Stimulated activated naive CD4-positive, alpha-beta T cell treated with Interleukin-2 at 50 U/mL for 16 hours (primary cell): ENCODE data around the gene ERICH6B.
"Not testable (repeated sequence)": the region's sequence is repeated elsewhere in the genome, so short reads cannot be mapped to it uniquely, and the experiment has no call there.

Experiments used
- DNase-seq: peaks from one replicate; lab custom pipeline; 2025; lab: John Stamatoyannopoulos, UW

The ERICH6B gene

DNA sequence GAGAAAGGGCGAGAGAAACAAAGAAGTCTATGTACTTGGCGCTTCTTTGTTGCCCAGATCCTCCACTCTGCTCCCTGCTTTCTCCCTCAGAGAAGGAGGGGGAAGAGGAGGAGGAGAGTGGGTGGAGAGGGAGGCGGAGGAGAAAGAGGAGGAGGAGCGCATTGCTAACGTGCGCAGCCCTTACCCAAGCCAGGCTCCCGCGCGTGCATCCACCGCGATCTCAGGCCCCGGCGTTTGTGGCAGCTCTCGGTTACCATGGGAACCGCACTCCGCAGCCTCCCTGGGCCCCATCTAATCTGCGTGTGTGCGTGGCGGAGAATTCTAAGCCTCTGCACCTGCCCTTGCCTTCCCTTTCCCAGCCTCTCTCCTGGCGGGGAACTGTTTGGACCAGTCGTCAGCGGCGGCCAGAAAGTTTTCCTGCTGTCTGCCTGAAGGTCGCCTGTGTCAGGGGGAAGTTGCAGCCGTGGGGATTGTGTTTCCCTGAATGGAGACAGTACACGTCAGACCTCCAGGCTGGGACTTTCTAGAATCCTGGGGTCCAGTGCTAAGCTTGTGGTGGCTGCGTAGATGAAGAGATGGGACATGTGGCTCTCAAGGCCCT is at the start of gene ERICH6B:
TSS of gene ERICH6B (minus strand) at position 239 of the 601 bp plus-strand sequence. CDS start 18,734 bp downstream, outside the sequence.
- no peak for DNase-seq

DNA sequence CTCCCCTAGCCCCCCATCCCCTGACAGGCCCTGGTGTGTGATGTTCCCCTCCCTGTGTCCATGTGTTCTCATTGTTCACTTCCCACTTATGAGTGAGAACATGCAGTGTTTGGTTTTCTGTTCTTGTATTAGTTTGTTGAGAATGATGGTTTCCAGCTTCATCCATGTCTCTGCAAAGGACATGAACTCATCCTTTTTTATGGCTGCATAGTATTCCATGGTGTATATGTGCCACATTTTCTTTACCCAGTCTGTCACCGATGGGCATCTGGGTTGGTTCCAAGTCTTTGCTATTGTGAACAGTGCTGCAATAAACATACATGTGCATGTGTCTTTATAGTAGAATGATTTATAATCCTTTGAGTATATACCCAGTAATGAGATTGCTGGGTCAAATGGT is 47.4 kb upstream of the ERICH6B start:
- DNase-seq, result not testable (repeated sequence)

DNA sequence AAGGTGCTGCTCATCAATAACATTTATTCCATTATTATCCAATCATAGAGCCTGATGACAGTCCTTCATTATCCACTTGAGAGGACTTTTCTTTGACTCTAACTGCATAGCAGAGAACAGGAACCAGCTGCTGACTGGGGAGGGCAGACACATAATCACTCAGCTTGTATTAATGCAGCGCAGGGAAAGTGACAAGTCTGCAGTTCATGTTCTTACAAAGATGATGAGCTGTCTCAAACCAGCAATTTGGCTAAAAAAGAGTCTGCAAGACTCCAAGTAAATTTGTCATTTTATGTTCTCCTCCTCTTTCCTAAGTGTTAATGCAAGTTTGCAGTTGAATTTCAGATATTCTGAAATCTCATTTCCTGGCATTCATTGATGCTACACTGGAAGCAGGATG is 46.6 kb upstream of the ERICH6B start:
- DNase-seq, result no peak

DNA sequence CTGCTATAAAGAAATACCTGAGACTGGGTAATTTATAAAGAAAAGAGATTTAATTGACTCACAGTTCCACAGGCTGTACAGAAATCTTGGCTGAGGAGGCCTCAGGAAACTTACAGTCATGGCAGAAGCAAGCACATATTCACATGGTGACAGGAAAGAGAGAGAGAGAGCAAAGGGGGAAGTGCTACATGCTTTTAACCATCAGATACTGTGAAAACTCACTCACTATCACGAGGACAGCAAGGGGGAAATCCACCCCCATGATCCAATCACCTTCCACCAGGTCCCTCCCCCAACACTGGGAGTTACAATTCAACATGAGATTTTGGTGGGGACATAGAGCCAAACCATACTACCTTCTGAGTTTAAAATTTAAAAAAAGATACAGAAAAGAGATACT is 44.9 kb upstream of the ERICH6B start:
- DNase-seq, result not testable (repeated sequence)

DNA sequence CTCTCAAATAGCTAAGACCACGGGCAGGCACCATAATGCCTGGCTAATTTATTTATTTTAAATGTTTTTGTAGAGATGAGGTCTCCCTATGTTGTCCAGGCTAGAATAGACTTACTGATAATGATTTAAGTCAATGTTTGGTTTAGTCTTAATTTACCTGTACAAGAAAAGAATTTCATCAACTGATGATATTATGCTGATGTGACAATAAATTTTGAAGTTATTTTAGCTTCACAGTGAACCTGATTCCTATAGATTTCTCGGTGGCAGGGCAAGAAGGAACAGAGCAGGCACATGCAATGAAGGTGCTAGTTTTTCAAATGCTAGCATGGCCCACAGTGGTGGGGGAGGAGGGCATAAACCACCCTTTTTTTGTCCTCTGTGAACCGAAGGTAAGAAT is 44.0 kb upstream of the ERICH6B start:
- DNase-seq, result no peak

DNA sequence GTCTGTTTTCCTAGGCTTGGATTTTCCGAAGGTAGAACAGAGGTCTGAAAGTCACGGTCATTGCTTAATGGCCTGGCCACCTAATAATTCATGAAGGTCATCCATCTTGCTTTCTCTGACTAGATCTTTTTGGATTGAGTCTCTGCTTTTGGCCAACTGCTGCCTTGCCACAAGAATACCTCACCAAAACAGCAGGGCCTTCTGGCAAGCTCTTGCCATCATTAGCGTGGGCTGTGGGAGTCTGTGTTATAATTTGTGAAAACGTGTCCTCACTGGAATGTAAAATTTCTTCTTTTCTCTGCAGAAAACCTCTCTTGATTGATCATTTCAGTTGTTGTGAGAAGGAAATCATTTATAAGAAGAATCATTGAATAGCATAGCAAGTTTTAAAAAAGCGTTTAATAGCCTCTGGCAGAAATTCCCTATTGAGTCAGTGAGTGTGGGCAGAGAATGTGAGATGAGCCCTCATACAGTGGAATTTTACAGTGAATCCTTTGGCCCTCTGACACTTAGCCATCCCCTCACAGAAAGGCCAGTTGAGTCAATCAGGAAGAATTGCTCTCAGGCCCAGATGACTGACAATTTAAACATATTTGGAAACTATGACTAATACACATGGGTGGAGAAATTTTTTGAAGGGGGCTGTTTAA is 43.2 kb upstream of the ERICH6B start:
- DNase-seq, result no peak

DNA sequence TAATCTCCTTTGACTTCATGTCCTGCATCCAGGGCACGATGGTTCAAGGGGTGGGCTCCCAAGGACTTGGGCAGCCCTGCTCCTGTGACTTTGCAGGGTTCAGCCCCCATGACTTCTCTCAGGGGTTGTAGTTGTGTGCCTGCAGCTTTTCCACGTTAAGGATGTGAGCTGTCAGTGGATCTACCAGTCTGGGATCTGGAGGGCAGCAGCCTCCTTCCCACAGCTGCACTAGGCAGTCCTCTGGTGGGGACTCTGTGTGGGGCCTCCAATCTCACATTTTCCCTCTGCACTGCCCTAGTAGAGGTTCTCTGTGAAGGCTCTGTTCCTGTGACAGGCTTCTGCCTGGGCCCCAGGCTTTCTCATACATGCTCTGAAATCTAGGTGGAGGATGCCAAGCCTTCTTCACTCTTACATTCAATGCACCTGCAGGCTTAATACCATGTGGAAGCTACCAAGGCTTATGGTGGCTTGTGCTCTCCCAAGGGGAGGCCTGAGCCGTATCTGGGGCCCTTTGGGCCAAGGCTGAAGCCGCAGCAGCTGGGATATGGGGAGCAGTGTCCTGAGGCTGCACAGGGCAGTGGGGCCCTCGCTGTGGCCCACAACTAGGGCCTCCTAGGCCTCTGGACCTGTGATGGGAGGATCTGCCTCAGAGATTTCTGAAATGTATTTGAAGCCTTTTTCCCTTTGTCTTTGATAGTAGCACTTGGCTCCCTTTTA is 39.3 kb upstream of the ERICH6B start:
- DNase-seq, result no peak

DNA sequence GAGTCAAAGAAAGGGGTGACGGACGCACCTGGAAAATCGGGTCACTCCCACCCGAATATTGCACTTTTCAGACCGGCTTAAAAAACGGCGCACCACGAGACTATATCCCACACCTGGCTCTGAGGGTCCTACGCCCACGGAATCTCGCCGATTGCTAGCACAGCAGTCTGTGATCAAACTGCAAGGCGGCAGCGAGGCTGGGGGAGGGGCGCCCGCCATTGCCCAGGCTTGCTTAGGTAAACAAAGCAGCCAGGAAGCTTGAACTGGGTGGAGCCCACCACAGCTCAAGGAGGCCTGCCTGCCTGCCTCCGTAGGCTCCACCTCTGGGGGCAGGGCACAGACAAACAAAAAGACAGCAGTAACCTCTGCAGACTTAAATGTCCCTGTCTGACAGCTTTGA is 29.7 kb upstream of the ERICH6B start:
- DNase-seq, result not testable (repeated sequence)

DNA sequence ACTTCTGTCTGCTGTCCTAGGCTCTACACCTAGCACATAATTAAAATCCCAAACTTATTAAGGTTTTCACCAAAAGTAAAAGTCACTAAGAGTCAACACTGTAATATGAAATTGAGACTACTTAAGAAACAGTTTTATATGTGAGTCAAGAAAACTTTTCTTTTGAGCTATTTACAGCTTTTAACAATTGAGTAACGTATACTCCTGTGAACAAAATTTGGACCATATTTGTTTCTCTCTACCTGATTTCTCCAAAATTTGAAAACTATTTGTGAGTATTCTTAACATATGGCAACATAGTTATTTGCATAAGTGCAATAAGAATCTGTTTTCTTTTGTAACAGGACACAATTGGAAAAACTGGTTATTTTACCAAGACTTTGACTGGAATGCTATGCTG is 26.6 kb upstream of the ERICH6B start:
- DNase-seq, result not testable (repeated sequence)

DNA sequence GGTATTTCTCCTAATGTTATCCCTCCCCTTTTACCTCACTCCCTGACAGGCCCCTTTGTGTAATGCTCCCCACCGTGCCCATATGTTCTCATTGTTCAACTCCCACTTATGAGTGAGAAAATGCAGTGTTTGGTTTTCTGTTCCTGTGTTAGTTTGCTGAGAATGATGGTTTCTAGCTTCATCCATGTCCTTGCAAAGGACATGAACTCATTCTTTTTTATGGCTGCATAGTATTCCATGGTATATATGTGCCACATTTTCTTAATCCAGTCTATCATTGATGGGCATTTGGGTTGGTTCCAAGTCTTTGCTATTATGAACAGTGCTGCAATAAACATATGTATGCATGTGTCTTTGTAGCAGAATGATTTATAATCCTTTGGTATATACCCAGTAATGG is 19.8 kb upstream of the ERICH6B start:
- not testable (repeated sequence) for DNase-seq

DNA sequence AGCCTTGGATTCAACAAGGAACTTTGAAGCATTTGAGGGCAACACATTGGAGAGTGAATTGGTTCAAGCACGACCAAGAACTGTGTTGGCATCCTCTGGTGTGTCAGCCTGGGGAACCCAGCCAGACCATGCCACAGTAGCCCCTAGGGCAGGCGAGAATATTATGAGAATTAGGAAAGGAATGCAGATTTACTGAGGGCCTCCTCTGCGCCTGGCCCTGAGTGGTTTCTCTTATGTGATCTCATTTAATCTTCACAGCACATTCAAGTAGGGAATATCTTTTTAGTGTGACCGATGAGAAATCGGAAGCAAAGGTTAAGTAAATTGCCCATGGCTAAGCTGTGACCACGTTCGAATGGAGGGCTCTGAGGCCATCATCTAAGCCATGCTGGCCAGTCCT is 15.3 kb upstream of the ERICH6B start:
- no peak for DNase-seq

DNA sequence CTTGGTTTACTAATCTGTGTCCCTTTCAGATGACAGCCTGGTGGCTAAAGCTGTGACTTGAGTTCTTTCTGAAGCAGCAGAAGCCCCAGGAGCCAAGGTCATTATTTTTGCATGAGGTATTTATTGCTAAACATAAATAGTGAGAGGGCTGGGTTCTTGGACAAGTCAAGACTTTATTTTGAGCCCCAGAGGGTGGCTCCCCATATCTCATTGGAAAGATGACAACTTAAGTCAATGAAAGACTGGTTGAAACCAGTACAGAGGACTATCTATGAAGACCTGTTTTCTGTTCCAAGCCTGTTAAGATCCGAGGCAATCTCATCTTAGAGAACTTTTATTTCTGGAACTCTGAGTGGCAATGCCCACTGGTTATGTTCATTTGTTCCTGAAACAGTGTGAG is 14.4 kb upstream of the ERICH6B start:
- DNase-seq, result no peak

DNA sequence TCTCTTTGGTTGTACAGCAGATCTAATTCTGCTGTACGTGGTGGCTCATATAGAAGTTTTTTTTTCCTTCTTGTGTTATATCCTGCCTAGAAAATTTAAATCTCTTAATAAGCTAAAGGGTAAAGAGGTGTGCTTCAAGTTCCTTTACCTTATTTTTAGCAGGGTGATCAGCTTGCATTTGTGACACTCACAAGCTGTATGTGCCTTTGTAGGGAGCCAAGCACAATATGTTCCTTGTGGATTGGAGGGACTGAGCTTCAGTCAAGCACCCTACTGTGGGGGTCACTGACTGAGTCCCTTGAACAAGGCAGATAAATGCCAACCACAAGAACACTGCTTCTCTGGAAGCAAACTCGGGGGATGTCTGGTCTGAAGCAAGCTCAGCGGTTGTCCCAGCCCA is 12.6 kb upstream of the ERICH6B start:
- no peak for DNase-seq

DNA sequence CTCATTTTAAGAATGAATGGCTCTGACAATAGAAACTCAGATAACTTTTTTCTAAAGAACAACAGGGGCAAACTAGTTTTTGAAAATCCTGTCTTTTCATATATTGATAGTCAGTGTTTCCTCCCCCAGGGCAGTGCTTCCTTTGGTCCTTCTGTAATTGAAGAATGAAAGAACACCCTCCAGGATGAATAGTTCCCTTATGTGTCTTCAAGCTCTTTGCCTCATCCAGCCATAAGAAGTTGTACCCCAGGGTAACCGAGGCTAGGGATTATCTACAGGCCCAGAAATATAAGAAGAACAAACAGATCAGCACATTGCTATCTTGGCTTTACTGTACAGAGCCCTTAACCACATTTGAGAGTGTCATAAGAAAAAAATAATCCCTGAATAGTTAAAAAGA is 12.1 kb upstream of the ERICH6B start:
- no peak for DNase-seq

DNA sequence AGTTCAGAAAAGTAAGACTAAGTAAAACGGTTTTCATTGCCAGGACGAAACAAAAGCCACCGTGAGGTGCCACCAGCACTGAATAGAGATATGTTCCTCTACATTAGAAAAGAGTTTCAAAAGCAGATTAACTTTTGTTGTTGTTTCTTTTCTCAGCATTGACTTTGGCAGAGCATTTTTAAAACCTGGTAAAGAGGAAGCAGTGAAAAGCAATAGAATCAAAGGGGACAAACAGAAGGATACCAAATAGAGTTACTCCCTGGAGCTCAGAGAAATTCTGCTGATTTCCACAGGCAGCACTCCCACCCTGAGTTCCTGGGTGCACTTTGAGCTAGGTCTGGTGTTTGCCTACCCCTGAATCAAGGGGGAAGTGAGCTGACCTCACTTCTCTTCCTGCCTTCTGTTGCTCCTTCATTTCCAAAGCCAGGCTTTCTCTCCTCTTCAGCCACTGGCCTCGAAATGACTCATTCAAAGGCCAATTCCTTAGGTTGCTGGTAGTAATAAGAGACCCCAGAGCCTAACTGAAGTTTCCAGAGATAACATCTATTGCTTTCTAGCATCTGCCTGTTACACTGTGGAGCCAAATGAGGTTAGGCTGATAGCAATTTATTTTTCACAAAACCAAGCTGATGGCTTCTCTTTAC is 11.3 kb upstream of the ERICH6B start:
- DNase-seq, result no peak

DNA sequence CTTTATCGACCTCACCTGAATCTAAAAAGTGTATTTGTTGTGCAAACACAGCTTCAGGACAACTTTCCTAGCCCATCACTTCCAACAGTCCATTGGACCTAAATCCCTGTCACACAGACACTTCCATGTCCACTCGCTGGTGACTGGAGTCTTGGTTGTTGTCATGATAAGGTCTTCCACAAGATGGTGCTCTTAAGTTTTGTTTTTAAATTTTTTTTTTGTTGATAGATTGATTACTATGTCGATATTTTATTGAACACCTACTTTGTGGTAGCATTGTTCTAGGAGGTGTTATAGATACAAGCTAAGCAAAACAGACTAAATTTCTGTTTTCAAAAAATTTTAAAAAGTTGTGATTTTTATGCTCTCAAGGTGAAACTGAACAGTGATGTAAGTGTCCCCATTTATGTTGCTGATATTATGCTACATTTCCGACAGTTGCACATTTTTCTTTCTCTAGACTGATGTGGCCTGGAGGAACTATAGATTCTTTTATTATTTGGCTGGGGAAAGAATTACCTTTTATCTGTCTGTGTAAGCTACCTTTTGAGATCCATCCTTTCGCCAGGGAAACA is 8.1 kb upstream of the ERICH6B start:
- no peak for DNase-seq

DNA sequence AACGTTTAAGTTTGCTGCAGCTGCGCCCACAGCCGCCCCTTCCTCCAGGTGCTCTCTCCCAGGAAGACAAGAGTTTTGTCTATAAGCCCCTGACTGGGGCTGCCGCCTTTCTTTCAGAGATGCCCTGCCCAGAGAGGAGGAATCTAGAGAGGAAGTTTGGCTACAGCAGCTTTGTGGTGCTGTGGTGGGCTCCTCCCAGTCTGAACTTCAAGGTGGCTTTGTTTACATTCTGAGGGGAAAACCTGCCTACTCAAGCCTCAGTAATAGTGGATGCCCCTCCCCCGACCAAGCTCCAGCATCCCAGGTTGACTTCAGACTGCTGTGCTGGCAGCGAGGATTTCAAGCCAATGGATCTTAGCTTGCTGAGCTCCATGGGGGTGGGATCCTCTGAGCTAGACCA is 6.4 kb upstream of the ERICH6B start:
- DNase-seq, result no peak

DNA sequence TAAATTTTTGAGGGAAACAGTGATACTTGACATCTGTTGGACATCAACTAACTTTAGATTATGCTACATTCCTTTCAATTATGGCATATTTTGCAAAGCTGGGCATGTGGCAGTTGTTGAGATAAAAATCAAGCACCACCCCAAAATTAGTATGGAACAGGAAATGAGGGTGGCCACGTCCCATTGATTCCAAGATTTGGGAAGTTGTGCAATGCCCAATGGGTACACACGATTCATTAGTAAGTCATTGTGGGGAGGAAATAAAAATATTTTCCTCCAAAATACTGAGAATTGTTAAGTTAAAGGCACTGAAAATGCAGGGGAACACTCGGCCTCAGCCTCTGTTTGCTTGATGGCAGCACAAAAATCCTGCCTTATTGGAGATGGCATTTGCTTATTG is 7.6 kb downstream of the ERICH6B start:
- DNase-seq, result no peak

DNA sequence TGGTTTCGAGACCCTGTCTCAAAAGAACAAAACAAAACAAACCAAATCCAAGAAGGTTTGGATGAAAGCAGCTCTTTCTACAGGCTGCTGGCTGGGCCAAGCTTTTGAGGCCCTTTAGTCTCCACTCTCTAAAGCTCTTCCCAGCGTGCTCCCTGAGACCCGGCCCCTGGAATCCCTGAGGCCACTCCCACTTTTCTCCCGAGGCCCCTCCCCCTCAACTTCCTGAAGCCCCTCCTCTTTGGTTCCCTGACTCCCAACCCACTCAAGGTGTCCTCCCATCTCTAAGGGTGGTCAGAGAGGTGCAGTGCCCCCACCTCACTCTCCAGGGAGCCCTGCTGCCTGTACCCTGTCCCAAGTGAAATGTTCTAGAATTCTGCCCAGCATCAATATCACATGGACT is 10.6 kb downstream of the ERICH6B start:
- no peak for DNase-seq

DNA sequence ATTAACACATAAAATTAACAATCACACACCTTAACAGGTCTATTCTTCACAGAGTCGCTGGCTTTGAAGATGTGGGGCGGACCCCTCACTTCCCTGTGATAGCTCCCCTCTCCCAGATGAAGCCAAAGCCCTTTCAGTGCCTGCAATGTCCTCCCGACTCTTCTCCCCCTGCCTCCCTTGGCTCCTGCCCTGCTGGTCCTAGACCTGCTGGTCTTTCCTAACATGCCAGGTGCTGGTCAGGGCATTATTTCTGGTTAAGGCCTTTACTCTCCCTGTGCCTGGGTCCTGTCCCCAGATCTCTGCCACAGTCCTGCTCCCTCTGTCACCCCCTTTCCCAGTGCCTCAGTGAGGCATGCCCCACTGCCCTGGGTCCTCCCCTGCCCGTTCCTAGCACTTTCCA is 12.2 kb downstream of the ERICH6B start:
- no peak for DNase-seq

DNA sequence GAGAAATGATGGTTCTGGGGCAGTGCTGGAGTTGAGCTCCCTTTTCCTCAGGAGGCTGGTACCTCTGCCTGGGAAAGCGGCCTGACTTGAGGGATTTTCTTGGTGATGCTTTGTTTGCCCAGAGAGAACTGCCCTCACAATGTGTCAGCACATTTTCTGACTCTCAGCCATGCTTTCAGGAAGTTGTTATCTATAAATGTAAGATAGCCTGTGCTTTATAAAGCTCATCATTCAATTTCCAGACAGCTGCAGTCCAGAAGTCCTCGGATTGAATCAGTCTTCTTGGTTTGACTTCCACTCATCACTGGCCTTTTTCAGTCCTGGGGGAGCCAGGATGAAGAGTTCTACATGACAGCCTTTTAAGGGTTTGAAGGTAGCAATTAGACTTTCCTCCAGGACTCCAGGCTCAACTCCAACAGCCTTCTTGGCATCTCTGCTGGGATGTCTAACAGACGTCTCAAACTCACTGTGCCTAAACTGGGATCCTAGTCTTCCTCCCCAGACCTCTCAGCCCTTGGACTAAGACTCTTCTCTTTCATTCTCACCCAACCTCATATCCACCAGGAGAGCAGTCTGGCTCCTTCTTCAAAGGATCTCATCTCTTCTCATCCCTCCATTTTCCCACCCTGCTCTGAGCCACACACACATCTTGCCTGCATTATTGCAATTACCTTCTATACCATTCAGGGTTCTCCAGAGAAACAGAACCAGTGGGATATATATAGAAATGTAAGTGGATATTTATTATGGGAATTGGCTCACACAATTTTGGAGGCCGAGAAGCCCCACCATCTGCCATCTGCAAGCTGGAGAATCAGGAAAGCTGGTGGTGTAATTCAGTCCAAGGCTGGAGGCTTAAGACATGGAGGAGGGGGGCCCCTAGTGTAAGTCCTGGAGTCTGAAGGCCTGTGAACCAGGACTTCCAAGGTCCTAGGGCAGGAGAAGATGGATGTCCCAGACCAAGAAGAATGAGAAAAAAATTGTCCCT is 13.1 kb downstream of the ERICH6B start:
- DNase-seq, result no peak
